VCaP (cell line): ENCODE measurements around the gene SLC38A10.

ENCODE experiments used
- H3K27ac ChIP-seq: fragments of 450-650 bp; 2 replicates; pipeline ENCODE4 v1.5.1; 2017
- CTCF ChIP-seq: fragments of 450-650 bp; conservative IDR thresholded peaks from 2 replicates; pipeline ENCODE4 v1.5.1; 2017; ENCODE audit warnings: mild to moderate bottlenecking, moderate library complexity

Gene SLC38A10

GRCh38 chr17:81265576-81265975 is 29.5 kb downstream of the SLC38A10 start:
- TF ChIP-seq CTCF = no peak
- no peak overlapping the region for H3K27ac ChIP-seq

DNA sequence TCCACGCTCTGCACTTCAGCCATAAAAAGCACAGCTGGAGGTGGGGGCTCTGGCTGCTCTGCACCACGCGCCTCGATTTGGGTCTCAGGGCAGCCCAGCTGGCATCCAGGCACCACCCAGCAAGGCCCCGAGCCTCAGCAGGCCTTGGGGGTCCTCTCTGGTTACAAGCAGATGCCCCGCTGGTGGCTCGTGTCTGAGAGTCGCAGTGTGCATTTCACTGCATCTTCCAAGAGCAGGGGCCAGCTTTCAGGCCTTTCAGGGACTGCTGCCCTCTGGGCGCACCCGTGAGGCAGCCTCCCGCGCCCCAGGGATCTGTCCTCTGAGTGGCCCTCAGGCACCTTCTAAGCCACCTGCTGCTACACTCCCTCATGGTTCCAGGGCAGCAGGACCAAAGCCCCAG is 30.5 kb downstream of the SLC38A10 start:
- TF ChIP-seq CTCF = no peak
- H3K27ac ChIP-seq = no peak overlapping the region

- no peak for TF ChIP-seq CTCF
- H3K27ac ChIP-seq = no peak overlapping the region
Observed at GRCh38 chr17:81263371-81264181, 31.5 kb downstream of the SLC38A10 start.

DNA sequence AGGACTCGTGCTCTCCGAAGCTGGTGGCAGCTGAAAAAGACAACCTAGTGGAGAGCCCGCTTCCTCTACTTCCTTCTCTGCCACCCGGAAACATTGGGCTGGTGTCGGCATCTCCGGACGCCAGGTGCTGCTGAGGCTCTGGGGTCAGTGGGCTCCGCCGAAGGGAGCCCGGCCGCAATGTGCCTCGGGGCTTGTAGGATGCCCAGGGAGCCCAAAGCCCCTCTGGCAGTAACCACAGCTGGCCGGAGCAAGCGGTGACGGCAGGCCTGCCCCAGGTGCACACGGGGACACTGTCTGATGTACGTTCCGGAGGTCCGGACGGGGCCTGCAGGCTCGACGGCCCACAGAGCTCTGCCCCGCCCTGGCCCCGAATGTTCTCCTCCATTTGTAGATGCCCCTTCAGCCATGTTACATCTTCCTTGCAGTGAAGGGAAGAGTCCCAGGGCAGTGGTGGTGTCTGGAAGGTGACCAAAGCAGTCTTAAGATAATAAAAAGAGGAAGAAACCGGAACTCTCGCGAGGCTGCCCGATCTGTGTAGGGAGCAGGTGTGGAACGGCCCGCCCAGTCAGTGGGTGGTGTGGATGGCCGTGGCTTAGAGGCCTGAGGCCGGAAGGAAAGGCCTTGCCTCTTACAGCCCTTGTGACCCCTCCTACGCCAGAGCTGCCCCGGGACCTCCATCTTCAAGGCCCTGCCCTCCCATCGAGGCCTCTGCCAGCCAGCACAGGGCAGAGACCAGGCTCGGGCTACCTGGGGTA is 33.3 kb downstream of the SLC38A10 start:
- no peak for TF ChIP-seq CTCF
- no peak overlapping the region for H3K27ac ChIP-seq

- TF ChIP-seq CTCF = no peak
- no peak overlapping the region for H3K27ac ChIP-seq
Observed at GRCh38 chr17:81261096-81261495, 34.0 kb downstream of the SLC38A10 start.

DNA sequence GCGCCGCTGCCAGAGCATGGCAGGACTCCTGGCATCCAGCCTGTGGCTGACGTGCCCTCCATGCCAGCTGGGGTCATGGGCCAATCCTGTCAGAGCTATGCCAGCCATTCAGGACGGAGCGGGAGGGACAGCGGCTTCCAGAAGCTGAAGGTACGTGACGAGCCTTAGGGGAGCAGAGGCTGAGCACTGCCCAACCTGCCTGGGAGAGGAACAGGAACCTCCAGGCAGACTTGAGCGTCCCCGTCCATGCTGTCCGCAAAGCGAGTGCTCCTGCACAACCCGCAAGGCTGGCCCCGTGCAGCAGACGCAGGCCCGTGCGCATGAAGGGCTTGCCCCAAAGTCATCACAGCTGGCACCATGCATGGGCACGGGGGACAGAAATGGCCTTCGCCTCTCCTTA is 34.5 kb downstream of the SLC38A10 start:
- no peak overlapping the region for H3K27ac ChIP-seq
- no peak for TF ChIP-seq CTCF

DNA sequence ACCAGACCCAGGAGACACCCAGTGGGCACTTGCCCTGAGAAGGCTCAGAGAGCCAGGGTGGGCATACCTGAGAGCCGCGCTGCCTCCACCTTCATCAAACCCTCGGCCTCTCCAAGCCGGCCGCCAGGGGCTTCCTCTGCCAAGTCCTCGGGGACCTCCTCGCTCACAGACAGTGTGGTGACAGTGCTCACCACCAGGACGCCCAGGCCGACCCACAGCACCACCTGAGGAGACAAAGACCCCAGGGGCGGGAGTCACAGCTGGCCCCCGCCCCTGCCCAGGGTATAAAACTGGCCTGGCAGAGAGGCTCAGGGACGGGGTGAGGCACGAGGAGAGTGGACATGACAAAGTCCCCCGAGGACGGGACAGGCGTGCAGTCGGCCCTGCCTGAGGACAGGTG is 34.9 kb downstream of the SLC38A10 start:
- TF ChIP-seq CTCF = no peak
- no peak overlapping the region for H3K27ac ChIP-seq
